Thyroid gland (tissue), 4 donors: ENCODE results near the gene PAQR5.

Source experiments
- POLR2A ChIP-seq, 2 donors: fragments of 450-650 bp; IDR thresholded peaks; one replicate each; pipeline ENCODE4 v1.6.1; 2017; ENCODE audit warnings: antibody characterized with exemption in 2 of 2, mild to moderate bottlenecking in 2 of 2, moderate library complexity in 1 of 2
- TF ChIP-seq, protein P1 (sequence below), 6 experiments: fragments of 200-600 bp in 3 of 6; fragments of 450-650 bp in 3 of 6; sonication (generic) in 3 of 6; IDR thresholded peaks; one replicate each; pipeline ENCODE4 v1.5.1; 2016 to 2019; ENCODE audit warnings: antibody characterized with exemption in 6 of 6, mild to moderate bottlenecking in 2 of 6, inconsistent platforms in 1 of 6, moderate library complexity in 1 of 6

DNA sequence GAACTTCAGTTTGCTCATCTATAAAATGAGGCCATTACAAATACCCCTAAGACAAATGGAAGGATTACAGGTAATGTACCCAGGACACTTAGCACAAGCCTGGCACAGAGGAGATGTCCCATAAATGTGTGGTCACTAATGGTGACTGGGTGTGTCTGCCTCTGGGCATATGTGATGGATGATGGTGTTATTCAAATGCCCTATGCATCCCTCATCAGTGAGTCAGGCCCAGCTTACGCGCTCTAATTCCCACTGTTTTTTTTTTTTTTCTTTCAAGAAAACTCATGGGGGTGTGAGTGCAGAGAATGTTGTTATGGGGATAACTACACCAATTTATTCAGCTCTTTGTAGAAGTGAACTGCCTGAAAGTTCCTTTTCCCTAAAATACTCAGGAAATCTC, 91.9 kb downstream of the PAQR5 start:
- TF ChIP-seq, protein P1, sequence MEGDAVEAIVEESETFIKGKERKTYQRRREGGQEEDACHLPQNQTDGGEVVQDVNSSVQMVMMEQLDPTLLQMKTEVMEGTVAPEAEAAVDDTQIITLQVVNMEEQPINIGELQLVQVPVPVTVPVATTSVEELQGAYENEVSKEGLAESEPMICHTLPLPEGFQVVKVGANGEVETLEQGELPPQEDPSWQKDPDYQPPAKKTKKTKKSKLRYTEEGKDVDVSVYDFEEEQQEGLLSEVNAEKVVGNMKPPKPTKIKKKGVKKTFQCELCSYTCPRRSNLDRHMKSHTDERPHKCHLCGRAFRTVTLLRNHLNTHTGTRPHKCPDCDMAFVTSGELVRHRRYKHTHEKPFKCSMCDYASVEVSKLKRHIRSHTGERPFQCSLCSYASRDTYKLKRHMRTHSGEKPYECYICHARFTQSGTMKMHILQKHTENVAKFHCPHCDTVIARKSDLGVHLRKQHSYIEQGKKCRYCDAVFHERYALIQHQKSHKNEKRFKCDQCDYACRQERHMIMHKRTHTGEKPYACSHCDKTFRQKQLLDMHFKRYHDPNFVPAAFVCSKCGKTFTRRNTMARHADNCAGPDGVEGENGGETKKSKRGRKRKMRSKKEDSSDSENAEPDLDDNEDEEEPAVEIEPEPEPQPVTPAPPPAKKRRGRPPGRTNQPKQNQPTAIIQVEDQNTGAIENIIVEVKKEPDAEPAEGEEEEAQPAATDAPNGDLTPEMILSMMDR (IDR thresholded peaks at IDR 0.05), result no peak
- TF ChIP-seq POLR2A (IDR thresholded peaks at IDR 0.05), result no peak
